ENCODE measurements around the gene LARGE1.

The LARGE1 gene

GRCh38 chr22:33657670-33658069 is 262.6 kb downstream of the LARGE1 start:
- DNase-seq (ENCODE audit: low spot score) = no peak

- DNase-seq (ENCODE audit: low spot score) = no peak
Measured at GRCh38 chr22:33656808-33657628, 263.3 kb downstream of the LARGE1 start.

- DNase-seq (ENCODE audit: low spot score) = no peak
Measured at GRCh38 chr22:33654173-33654895, 265.9 kb downstream of the LARGE1 start.

GRCh38 chr22:33653532-33654063 is 266.7 kb downstream of the LARGE1 start:
- no peak for DNase-seq (ENCODE audit: low spot score)

- DNase-seq (ENCODE audit: low spot score) = no peak
Measured at GRCh38 chr22:33652615-33653014, 267.7 kb downstream of the LARGE1 start.

- DNase-seq (ENCODE audit: low spot score) = no peak
Measured at GRCh38 chr22:33650244-33650643, 270.0 kb downstream of the LARGE1 start.

GRCh38 chr22:33648478-33648877 is 271.8 kb downstream of the LARGE1 start:
- DNase-seq (ENCODE audit: low spot score) = no peak

GRCh38 chr22:33640900-33641299 is 279.4 kb downstream of the LARGE1 start:
- DNase-seq (ENCODE audit: low spot score) = no peak

- no peak for DNase-seq (ENCODE audit: low spot score)
Measured at GRCh38 chr22:33639588-33640254, 280.6 kb downstream of the LARGE1 start.

- no peak for DNase-seq (ENCODE audit: low spot score)
Measured at GRCh38 chr22:33635766-33636165, 284.5 kb downstream of the LARGE1 start.

- DNase-seq (ENCODE audit: low spot score) = no peak
Measured at GRCh38 chr22:33631777-33632176, 288.5 kb downstream of the LARGE1 start.

- DNase-seq (ENCODE audit: low spot score) = no peak
Measured at GRCh38 chr22:33625959-33626358, 294.3 kb downstream of the LARGE1 start.

GRCh38 chr22:33620085-33620484 is 300.2 kb downstream of the LARGE1 start:
- DNase-seq (ENCODE audit: low spot score) = no peak

GRCh38 chr22:33606504-33606903 is 313.8 kb downstream of the LARGE1 start:
- DNase-seq (ENCODE audit: low spot score) = no peak

- no peak for DNase-seq (ENCODE audit: low spot score)
Measured at GRCh38 chr22:33605666-33606065, 314.6 kb downstream of the LARGE1 start.

- DNase-seq (ENCODE audit: low spot score) = no peak
Measured at GRCh38 chr22:33605221-33605620, 315.1 kb downstream of the LARGE1 start.

GRCh38 chr22:33601062-33601461 is 319.2 kb downstream of the LARGE1 start:
- no peak for DNase-seq (ENCODE audit: low spot score)

- no peak for DNase-seq (ENCODE audit: low spot score)
Measured at GRCh38 chr22:33600595-33600994, 319.7 kb downstream of the LARGE1 start.

- DNase-seq (ENCODE audit: low spot score) = no peak
Measured at GRCh38 chr22:33600113-33600512, 320.2 kb downstream of the LARGE1 start.

- DNase-seq (ENCODE audit: low spot score) = no peak
Measured at GRCh38 chr22:33599596-33599995, 320.7 kb downstream of the LARGE1 start.

GRCh38 chr22:33598821-33599220 is 321.5 kb downstream of the LARGE1 start:
- DNase-seq (ENCODE audit: low spot score) = no peak

GRCh38 chr22:33597274-33597985 is 322.8 kb downstream of the LARGE1 start:
- no peak for DNase-seq (ENCODE audit: low spot score)
